Hypothalamus (tissue), 51 donors: Measurements from ENCODE around the gene TXNDC12.

Experiments
- DNase-seq, 51 donors: peaks; one replicate each; lab custom pipeline; 2025; lab: John Stamatoyannopoulos, UW

TXNDC12 gene

DNA sequence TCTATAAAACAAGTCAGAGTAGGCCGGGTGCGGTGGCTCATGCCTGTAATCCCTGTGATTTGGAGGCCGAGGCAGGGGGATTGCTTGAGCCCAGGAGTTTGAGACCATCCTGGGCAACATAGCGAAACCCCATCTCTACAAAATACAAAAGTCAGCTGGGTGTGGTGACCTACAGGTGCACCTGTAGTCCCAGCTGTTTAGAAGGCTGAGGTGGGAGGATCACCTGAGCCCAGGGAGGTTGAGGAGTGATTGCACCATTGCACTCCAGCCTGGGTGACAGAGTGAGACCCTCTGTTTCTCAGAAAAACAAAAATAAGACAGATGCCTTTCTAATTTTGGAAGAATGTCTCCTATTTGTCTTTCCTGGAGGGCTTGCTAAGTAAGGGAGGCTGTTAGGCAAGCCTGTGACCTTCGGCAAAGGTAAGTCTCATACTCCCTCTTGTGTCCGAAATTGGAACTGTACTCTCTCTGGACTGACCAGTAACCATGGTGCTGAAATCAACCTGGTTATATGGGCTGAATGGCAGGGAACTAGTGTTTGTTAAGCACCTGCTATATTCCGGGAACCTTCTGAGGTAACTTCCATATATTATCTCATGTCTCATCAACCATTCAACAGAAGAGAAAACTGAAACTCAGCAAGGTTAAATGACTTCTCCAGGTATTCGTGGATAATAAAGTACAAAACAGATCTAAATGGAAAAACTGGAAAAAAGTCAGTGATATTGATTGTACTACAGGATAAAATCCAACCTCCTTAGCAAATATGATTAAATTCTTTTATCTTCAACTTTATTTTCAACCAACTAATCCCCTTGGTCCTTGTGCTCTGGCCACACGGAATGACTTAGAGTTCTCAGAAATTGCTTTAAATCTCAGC lies 52.7 kb downstream of the TXNDC12 start:
- peak in 19 of 51 donors; percentile 3 to 72 (median 15) for DNase-seq

DNA sequence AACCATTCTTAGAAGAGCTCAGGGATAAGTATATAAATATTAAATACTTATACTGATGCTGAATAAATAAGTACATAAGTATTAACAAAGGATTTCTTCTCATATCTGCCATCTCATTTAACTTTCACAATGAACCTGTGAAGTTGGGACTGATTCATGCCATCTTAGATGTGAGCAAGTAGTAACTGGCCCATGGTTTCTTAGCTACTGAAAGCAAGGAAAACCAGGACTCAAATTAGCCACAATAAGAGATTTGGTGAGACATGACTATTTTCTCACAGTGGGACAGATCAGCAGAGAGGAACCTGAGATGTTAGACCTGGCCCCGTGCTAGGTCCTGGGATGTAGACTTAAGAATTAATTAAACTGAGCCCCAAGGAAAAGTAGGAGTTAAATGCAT lies 56.3 kb downstream of the TXNDC12 start:
- DNase-seq: no peak

GRCh38 chr1:51997974-51998382 lies 57.0 kb downstream of the TXNDC12 start:
- DNase-seq: no peak

DNA sequence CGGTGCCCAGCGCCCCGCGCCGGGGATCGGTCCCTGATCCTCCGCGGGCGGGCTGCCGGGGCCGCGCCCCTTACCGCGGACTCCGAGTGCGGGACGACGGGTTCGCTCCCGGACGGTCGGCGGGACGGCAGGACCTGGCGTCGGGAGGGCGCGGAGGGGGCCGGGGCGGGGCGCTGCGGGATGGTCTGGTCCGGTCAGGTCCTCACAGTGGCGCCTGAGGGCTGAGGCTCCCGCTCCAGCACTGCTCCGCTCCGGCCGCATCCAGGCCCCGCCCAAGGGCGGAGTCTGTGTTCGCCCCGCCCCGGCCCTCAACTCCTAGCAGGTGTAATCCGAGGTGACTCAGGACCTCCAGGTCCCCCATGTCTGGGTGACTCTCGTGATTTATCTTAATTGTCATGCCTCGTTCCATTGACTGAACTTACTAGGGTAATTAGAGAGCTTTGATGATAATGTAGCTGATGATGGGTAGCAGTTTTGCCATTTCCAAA lies 64.5 kb downstream of the TXNDC12 start, which contains the start of gene RAB3B:
TSS of gene RAB3B (minus strand) at position 223 of the 488 bp plus-strand sequence. CDS start 13,583 bp downstream, outside the sequence.
- DNase-seq: peak in 26 of 51 donors; percentile 0 to 47 (median 12)

DNA sequence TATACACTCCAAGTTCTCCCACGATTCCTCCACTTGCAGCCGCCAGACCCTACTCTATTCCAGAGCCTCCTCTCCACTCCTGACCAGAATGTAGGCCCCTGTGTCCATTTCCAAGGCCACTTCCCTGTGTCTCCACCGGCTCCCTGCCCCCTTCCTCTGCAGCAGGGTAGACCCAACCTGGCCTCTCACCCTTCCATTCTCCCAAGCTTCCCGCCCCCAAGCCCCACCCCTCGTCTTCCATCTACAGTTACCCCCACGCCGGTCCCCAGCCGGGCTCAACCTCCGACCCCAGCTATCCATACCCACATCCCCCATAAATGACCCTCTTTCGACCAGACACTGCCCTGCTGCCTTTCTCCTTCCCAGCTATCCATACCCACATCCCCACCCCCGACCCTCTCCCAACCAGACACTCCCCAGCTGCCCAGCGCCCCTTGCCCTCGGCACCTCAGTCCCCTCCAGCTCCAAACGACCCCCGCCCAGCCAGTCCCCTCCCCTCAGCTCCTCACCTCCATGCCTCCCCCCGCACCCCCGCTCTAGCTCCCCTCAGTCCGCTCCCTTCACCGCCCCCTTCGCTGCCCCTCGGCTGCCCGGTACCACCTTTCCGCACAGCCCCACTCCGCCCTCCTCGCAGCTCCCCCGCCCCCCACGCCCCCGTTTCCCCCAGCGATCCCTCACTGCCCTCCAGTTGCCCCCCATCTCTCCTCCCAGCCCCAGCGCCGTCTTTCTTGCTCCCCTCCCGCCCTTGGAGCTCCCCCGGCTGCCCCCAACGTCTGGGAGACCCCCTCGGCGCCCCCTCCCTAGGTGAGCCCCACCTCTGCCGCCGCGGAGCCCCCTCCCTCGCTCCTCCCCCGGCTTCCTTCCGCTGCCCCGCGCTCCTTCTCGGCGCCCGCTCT lies 65.2 kb downstream of the TXNDC12 start:
- DNase-seq: peak in 1 of 51 donors; percentile 2

- DNase-seq: no peak
These were observed 66.7 kb downstream of the TXNDC12 start for GRCh38 chr1:51988254-51988653.

DNA sequence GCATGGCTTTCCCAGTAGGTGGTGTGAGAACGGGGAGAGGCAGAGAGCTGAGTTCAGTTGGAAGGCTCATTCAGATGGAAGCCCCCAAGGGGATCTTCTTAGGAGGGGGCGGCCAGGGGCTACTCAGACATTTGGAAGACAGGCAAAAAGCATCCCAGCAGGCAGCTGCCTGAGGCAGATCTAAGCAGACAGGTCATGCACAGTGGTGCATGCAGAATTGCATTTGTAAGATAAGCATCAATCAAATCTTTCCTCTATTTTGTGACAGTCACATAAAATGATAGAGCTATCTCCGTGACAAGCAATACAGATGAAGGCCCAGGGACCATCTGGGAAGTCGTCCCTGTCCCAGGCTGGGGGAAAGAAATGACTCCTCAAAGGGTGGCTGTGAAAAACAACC lies 68.3 kb downstream of the TXNDC12 start:
- DNase-seq: no peak

- DNase-seq: no peak
These were observed 72.8 kb downstream of the TXNDC12 start for GRCh38 chr1:51982161-51982560.

- no peak for DNase-seq
These were observed 73.4 kb downstream of the TXNDC12 start for GRCh38 chr1:51981555-51981954.

DNA sequence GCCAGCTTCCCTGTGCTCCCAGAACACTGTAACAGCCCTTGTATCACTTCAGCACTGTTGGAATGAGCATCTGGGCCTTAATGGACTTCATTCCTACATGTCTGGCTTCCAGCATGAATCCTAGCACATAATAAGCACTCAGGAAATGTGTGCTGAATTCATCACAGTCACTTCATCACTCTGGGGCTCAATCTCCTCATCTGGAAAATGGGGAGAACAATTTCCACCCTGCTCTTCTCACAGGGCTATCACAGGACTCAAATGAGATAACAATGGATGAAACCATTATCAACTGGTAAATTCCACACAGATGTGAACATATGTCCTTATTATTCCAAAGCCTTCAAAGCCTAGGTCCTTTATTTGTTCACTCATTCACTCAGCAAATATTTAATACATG lies 76.9 kb downstream of the TXNDC12 start:
- no peak for DNase-seq

GRCh38 chr1:51976846-51977602 lies 78.0 kb downstream of the TXNDC12 start:
- no peak for DNase-seq

GRCh38 chr1:51973587-51974474 lies 81.2 kb downstream of the TXNDC12 start:
- no peak for DNase-seq
